ENCODE measurements around the gene HDAC4. TPM values are rescaled to one million over a fixed set of nuclear protein-coding genes. Genes with fewer than 3 reads are reported as not detected.

The HDAC4 gene
- total RNA-seq, 2 donors from 2014 or later = 8.1 to 20.1 TPM

- no peak overlapping the region for H3K4me3 ChIP-seq
- peaks cover 0 to 55% of the 10 kb centered on the region in 2 donors for H3K4me1 ChIP-seq
- DNase-seq (ENCODE audit: low spot score) = no peak
Measured at GRCh38 chr2:239257511-239257937, 143.3 kb downstream of the HDAC4 start.

GRCh38 chr2:239256350-239256743, 144.5 kb downstream of the HDAC4 start:
- DNase-seq (ENCODE audit: low spot score) = no peak
- no peaks in the 10 kb centered on the region for H3K27me3 ChIP-seq
- H3K36me3 ChIP-seq = no peaks in the 10 kb centered on the region
- H3K9me3 ChIP-seq = peaks cover 0 to 5% of the 10 kb centered on the region in 2 donors
- peaks cover 0 to 58% of the 10 kb centered on the region in 2 donors for H3K4me1 ChIP-seq
- TF ChIP-seq CTCF (IDR thresholded peaks at IDR 0.05) = no peak
- no peak overlapping the region for H3K4me3 ChIP-seq
- H3K27ac ChIP-seq = no peak overlapping the region

More at GRCh38 chr2:239257511-239257937, 143.3 kb downstream of the HDAC4 start:
- no peak for TF ChIP-seq CTCF (IDR thresholded peaks at IDR 0.05)
- no peaks in the 10 kb centered on the region for H3K27me3 ChIP-seq
- H3K27ac ChIP-seq = peak overlapping the region in 1 of 2 donors; percentile 12
- peaks cover 0 to 5% of the 10 kb centered on the region in 2 donors for H3K9me3 ChIP-seq
- no peaks in the 10 kb centered on the region for H3K36me3 ChIP-seq

- H3K4me1 ChIP-seq = peaks cover 0 to 62% of the 10 kb centered on the region in 2 donors
- TF ChIP-seq CTCF (IDR thresholded peaks at IDR 0.05) = no peak
Measured at GRCh38 chr2:239255628-239256349, 145.0 kb downstream of the HDAC4 start.

GRCh38 chr2:239255218-239255617, 145.6 kb downstream of the HDAC4 start:
- Histone ChIP-seq H3K36me3 (no peaks in the 10 kb centered on the region), H3K4me3 (no peak overlapping the region), H3K4me1 (peaks cover 0 to 64% of the 10 kb centered on the region in 2 donors), H3K9me3 (peaks cover 0 to 5% of the 10 kb centered on the region in 2 donors), H3K27ac (peak overlapping the region; percentile 20 to 46), H3K27me3 (no peaks in the 10 kb centered on the region)
- DNase-seq (ENCODE audit: low spot score) = no peak
- TF ChIP-seq CTCF (IDR thresholded peaks at IDR 0.05) = no peak

More at GRCh38 chr2:239255628-239256349, 145.0 kb downstream of the HDAC4 start:
- Histone ChIP-seq H3K4me3 (no peak overlapping the region), H3K36me3 (no peaks in the 10 kb centered on the region), H3K27me3 (no peaks in the 10 kb centered on the region), H3K9me3 (peaks cover 0 to 5% of the 10 kb centered on the region in 2 donors), H3K27ac (peak overlapping the region; percentile 20 to 46)
- DNase-seq (ENCODE audit: low spot score) = no peak

- H3K27ac ChIP-seq = peak overlapping the region; percentile 87 to 91
- no peak for TF ChIP-seq CTCF (IDR thresholded peaks at IDR 0.05)
- H3K4me3 ChIP-seq = no peak overlapping the region
- H3K36me3 ChIP-seq = no peaks in the 10 kb centered on the region
- peaks cover 0 to 5% of the 10 kb centered on the region in 2 donors for H3K9me3 ChIP-seq
- H3K27me3 ChIP-seq = no peaks in the 10 kb centered on the region
- DNase-seq (ENCODE audit: low spot score) = no peak
- H3K4me1 ChIP-seq = peaks cover 0 to 63% of the 10 kb centered on the region in 2 donors
Measured at GRCh38 chr2:239253701-239254436, 147.0 kb downstream of the HDAC4 start.

Data from right atrium auricular region (tissue), 2 donors.